ENCODE results near the gene SCN1B. TPM values are rescaled to one million over a fixed set of nuclear protein-coding genes. Genes with fewer than 3 reads are reported as not detected.
"Not testable (repeated sequence)": the region's sequence is repeated elsewhere in the genome, so short reads cannot be mapped to it uniquely, and the experiment has no call there.

Gene SCN1B
- polyA plus RNA-seq (2013, experiment 1 of 2; ENCODE audit: insufficient read length) = 6.2 TPM
- 4.7 TPM for polyA plus RNA-seq (2013, experiment 2 of 2; ENCODE audit: insufficient read length)

- peak; percentile 79 for DNase-seq
Observed at GRCh38 chr19:35030257-35031071, at the start of gene SCN1B. SCN1B (plus strand) TSS chr19:35030470; CDS start chr19:35030821, 351 bp downstream.

- DNase-seq = no peak
Observed at GRCh38 chr19:34982275-34982674, 48.0 kb upstream of the SCN1B start.

- no peak for DNase-seq
Observed at GRCh38 chr19:34983786-34984185, 46.5 kb upstream of the SCN1B start.

GRCh38 chr19:34984287-34984686 lies 46.0 kb upstream of the SCN1B start:
- DNase-seq = no peak

- peak; percentile 21 for DNase-seq
Observed at GRCh38 chr19:34985249-34986022, 44.8 kb upstream of the SCN1B start.

- DNase-seq = no peak
Observed at GRCh38 chr19:34988119-34988518, 42.2 kb upstream of the SCN1B start.

GRCh38 chr19:34989298-34989697 lies 41.0 kb upstream of the SCN1B start:
- no peak for DNase-seq

GRCh38 chr19:34990578-34991192 lies 39.6 kb upstream of the SCN1B start:
- DNase-seq = no peak

GRCh38 chr19:34991542-34992333 lies 38.5 kb upstream of the SCN1B start:
- no peak for DNase-seq

GRCh38 chr19:34992582-34992981 lies 37.7 kb upstream of the SCN1B start:
- not testable (repeated sequence) for DNase-seq

- DNase-seq = no peak
Observed at GRCh38 chr19:34994286-34994642, 36.0 kb upstream of the SCN1B start.

- DNase-seq = no peak
Observed at GRCh38 chr19:34994643-34995541, 35.4 kb upstream of the SCN1B start.

- DNase-seq = no peak
Observed at GRCh38 chr19:34995551-34995950, 34.7 kb upstream of the SCN1B start.

GRCh38 chr19:34997071-34997617 lies 33.1 kb upstream of the SCN1B start:
- no peak for DNase-seq

GRCh38 chr19:34998224-34998623 lies 32.0 kb upstream of the SCN1B start:
- DNase-seq = not testable (repeated sequence)

- no peak for DNase-seq
Observed at GRCh38 chr19:34998777-34999497, 31.3 kb upstream of the SCN1B start.

GRCh38 chr19:34999498-35000337 lies 30.6 kb upstream of the SCN1B start, which contains the start of gene GRAMD1A:
GRAMD1A (plus strand) TSS chr19:35000323; CDS start chr19:35000479, 156 bp downstream.
- DNase-seq = peak; percentile 90

GRCh38 chr19:35000338-35000646 lies 30.0 kb upstream of the SCN1B start:
- DNase-seq = no peak
